AG04450 (cell line): ENCODE measurements around the gene ASCL5. TPM values are rescaled to one million over a fixed set of nuclear protein-coding genes. Genes with fewer than 3 reads are reported as not detected.
"Not testable (repeated sequence)": the region's sequence is repeated elsewhere in the genome, so short reads cannot be mapped to it uniquely, and the experiment has no call there.

Experiments
- CTCF ChIA-PET: fragments of 300-600, 350-600 bp; formaldehyde crosslinking; extraction: SDS; loops from one replicate; lab custom pipeline; 2022; ENCODE audit warnings: antibody characterized with exemption, inconsistent platforms; lab: Charles Lee
- POLR2A ChIA-PET: fragments of 350-600 bp; formaldehyde crosslinking; extraction: SDS; loops from one replicate; lab custom pipeline; 2021; ENCODE audit warnings: antibody characterized with exemption, inconsistent platforms; lab: Yijun Ruan, JAX
- DNase-seq: peaks from one replicate; pipeline ENCODE4 v3.0.0-alpha.2; 2011; ENCODE audit warnings: low read depth, low spot score
- H3K27ac ChIP-seq: one replicate; pipeline ENCODE4 v1.5.1; 2012; ENCODE audit warnings: low read depth, low read length, control low read depth
- H3K27me3 ChIP-seq: one replicate; pipeline ENCODE4 v1.6.0; 2012; ENCODE audit warnings: low read length; ENCODE audit not compliant: control insufficient read depth, insufficient read depth
- H3K4me3 ChIP-seq: 2 replicates; pipeline ENCODE4 v1.5.1; 2011; ENCODE audit warnings: mild to moderate bottlenecking, low read depth, low read length, control low read depth
- H3K9me3 ChIP-seq: 2 replicates; pipeline ENCODE4 v1.5.1; 2012; ENCODE audit warnings: low read length; ENCODE audit not compliant: control insufficient read depth, insufficient read depth
- polyA plus RNA-seq: library from polyadenylated mRNA; depleted of rRNA; stranded (reverse); fragments of >200 nt; gene quantifications from 2 replicates; pipeline ENCODE4 v1.2.3, GENCODE V29; 2011
- TF ChIP-seq, protein P1 (sequence below): IDR thresholded peaks from 2 replicates; pipeline ENCODE4 v1.5.1; 2011; ENCODE audit warnings: low read depth, low read length, control low read depth, inconsistent platforms

The ASCL5 gene
- polyA plus RNA-seq, 1 experiment, result not detected

DNA sequence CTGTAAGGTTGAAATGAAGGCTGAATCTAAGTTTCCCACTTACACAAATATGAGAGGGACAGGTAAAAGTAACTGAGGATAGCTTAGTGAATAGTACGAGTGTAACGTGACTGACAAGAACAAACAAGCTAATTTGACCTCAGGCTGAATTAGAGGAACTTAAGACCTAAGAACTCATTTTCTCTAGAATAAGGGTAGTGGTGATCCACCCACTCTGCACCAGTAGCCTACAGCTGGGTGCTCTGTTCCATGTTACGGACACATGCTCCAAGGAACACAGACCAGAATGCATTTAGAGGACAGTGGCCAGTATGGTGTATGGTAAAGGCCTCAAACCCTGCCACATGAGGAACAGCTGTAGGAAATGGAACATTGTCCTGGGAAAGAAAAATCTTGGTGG is 42.2 kb upstream of the ASCL5 start:
- DNase-seq, result no peak
- Histone ChIP-seq H3K27ac (no peak overlapping the region), H3K4me3 (no peak overlapping the region), H3K9me3 (peaks cover 5% of the 10 kb centered on the region), H3K27me3 (peaks cover 22% of the 10 kb centered on the region)
- POLR2A ChIA-PET, result no interaction called here
- CTCF ChIA-PET, result interaction anchor here (0.6 to 3.1 kb wide), 3 partner anchors 16 to 266 kb away, joined by 3 to 12 read pairs (median 3); no protein-coding TSS in a partner anchor
- TF ChIP-seq, protein P1, sequence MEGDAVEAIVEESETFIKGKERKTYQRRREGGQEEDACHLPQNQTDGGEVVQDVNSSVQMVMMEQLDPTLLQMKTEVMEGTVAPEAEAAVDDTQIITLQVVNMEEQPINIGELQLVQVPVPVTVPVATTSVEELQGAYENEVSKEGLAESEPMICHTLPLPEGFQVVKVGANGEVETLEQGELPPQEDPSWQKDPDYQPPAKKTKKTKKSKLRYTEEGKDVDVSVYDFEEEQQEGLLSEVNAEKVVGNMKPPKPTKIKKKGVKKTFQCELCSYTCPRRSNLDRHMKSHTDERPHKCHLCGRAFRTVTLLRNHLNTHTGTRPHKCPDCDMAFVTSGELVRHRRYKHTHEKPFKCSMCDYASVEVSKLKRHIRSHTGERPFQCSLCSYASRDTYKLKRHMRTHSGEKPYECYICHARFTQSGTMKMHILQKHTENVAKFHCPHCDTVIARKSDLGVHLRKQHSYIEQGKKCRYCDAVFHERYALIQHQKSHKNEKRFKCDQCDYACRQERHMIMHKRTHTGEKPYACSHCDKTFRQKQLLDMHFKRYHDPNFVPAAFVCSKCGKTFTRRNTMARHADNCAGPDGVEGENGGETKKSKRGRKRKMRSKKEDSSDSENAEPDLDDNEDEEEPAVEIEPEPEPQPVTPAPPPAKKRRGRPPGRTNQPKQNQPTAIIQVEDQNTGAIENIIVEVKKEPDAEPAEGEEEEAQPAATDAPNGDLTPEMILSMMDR, result no peak

GRCh38 chr1:201167041-201167991 is 40.3 kb upstream of the ASCL5 start:
- H3K4me3 ChIP-seq, result no peak overlapping the region
- H3K27me3 ChIP-seq, result peaks cover 31% of the 10 kb centered on the region
- ChIA-PET POLR2A (interaction anchor here (1.0 to 1.6 kb wide), 2 partner anchors 13 to 18 kb away, joined by 3 read pairs; partner anchors contain the start of gene TMEM9), CTCF (no interaction called here)
- no peaks in the 10 kb centered on the region; the same call in 1 of the 2 replicates for H3K9me3 ChIP-seq
- no peak overlapping the region for H3K27ac ChIP-seq
- no peak for DNase-seq
- TF ChIP-seq, protein P1, result no peak

DNA sequence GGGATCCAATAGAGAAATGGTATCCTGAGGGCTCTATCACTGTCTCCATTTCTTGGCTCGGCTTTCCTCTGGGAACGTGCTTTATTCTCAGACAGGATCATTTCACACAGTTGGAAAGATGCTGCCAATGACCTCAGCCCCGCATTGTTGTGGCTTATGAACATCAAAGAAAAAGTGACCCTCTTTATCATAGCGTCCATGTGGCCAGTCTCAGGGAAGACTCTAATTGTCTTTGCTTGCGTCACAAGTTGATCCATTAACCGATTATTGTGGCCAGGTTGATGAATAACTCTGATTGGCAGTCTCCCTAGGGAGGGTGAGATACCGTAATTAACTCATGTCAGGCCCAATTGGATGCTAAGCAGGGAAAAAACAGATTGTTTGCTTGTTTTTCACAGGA is 37.7 kb upstream of the ASCL5 start:
- no peak overlapping the region for H3K27ac ChIP-seq
- no peak for DNase-seq
- CTCF ChIA-PET, result no interaction called here

GRCh38 chr1:201163707-201164106 is 36.7 kb upstream of the ASCL5 start:
- Histone ChIP-seq H3K9me3 (no peaks in the 10 kb centered on the region), H3K27ac (no peak overlapping the region), H3K4me3 (no peak overlapping the region), H3K27me3 (peaks cover 36% of the 10 kb centered on the region)
- TF ChIP-seq, protein P1, result no peak
- no peak for DNase-seq
- ChIA-PET POLR2A (no interaction called here), CTCF (no interaction called here)

More for the DNA sequence above, 37.7 kb upstream of the ASCL5 start:
- H3K27me3 ChIP-seq, result peaks cover 33% of the 10 kb centered on the region
- TF ChIP-seq, protein P1, result no peak
- no peaks in the 10 kb centered on the region for H3K9me3 ChIP-seq
- no peak overlapping the region for H3K4me3 ChIP-seq
- POLR2A ChIA-PET, result no interaction called here

DNA sequence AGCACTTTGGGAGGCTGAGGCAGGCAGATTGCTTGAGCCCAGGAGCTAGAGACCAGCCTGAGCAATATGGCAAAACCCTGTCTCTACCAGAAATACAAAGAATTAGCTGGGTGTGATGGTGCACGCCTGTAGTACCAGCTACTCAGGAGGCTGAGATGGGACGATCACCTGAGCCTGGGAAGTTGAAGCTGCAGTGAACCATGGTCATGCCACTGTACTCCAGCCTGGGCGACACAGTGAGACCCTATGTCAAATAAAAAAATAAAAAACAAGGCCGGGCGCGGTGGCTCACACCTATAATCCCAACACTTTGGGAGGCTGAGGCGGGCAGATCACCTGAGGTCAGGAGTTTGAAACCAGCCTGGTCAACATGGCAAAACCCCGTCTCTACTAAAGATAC is 36.1 kb upstream of the ASCL5 start:
- H3K27me3 ChIP-seq, result peaks cover 36% of the 10 kb centered on the region
- DNase-seq, H3K27ac ChIP-seq, CTCF ChIA-PET, POLR2A ChIA-PET, H3K4me3 ChIP-seq, H3K9me3 ChIP-seq: not testable (repeated sequence)
